GM23248 (cell line): Measurements from ENCODE around the gene PALD1. TPM values are rescaled to one million over a fixed set of nuclear protein-coding genes. Genes with fewer than 3 reads are reported as not detected.

Source experiments
- DNase-seq: peaks from one replicate; pipeline ENCODE4 v3.0.0-alpha.2; 2015
- H2AFZ ChIP-seq: fragments of 200-600 bp; sonication (generic); 2 replicates; pipeline ENCODE4 v1.6.1; 2016; ENCODE audit warnings: antibody characterized with exemption
- H3F3A ChIP-seq: fragments of 200-600 bp; sonication (generic); 2 replicates; pipeline ENCODE4 v1.6.1; 2016; ENCODE audit warnings: mild to moderate bottlenecking, antibody characterized with exemption, mixed run types; ENCODE audit not compliant: insufficient read depth
- H3K27ac ChIP-seq: fragments of 200-600 bp; sonication (generic); 2 replicates; pipeline ENCODE4 v1.5.1; 2016; ENCODE audit warnings: mild to moderate bottlenecking
- H3K27me3 ChIP-seq: fragments of 200-600 bp; sonication (generic); replicated peaks from 2 replicates; pipeline ENCODE4 v1.6.1; 2016; ENCODE audit warnings: mild to moderate bottlenecking; ENCODE audit not compliant: insufficient read depth
- H3K36me3 ChIP-seq: fragments of 200-600 bp; sonication (generic); 2 replicates; pipeline ENCODE4 v1.6.1; 2016; ENCODE audit warnings: low read depth, mild to moderate bottlenecking
- H3K4me1 ChIP-seq: fragments of 200-600 bp; sonication (generic); 2 replicates; pipeline ENCODE4 v1.6.1; 2016; ENCODE audit warnings: mild to moderate bottlenecking; ENCODE audit not compliant: insufficient read depth
- H3K4me2 ChIP-seq: fragments of 200-600 bp; sonication (generic); one replicate; pipeline ENCODE4 v1.6.1; 2016; ENCODE audit warnings: mild to moderate bottlenecking; ENCODE audit not compliant: unreplicated experiment
- H3K4me3 ChIP-seq: fragments of 200-600 bp; sonication (generic); 2 replicates; pipeline ENCODE4 v1.5.1; 2016; ENCODE audit warnings: mild to moderate bottlenecking
- H3K79me2 ChIP-seq: fragments of 200-600 bp; sonication (generic); 2 replicates; pipeline ENCODE4 v1.6.1; 2016; ENCODE audit warnings: mild to moderate bottlenecking; ENCODE audit not compliant: insufficient read depth
- H3K9ac ChIP-seq: fragments of 200-600 bp; sonication (generic); 2 replicates; pipeline ENCODE4 v1.6.1; 2016; ENCODE audit warnings: mild to moderate bottlenecking
- H3K9me2 ChIP-seq: fragments of 200-600 bp; sonication (generic); 2 replicates; pipeline ENCODE4 v1.6.1; 2016; ENCODE audit warnings: mixed run types, mild to moderate bottlenecking, moderate library complexity; ENCODE audit not compliant: insufficient read depth
- H3K9me3 ChIP-seq: fragments of 200-600 bp; sonication (generic); one replicate; pipeline ENCODE4 v1.6.1; 2017; ENCODE audit warnings: low read depth
- H4K20me1 ChIP-seq: fragments of 200-600 bp; sonication (generic); 2 replicates; pipeline ENCODE4 v1.6.0; 2016; ENCODE audit not compliant: insufficient read depth
- EZH2 ChIP-seq: fragments of 200-600 bp; sonication (generic); IDR thresholded peaks from 2 replicates; pipeline ENCODE4 v1.6.1; 2018; ENCODE audit warnings: antibody characterized with exemption, mild to moderate bottlenecking; ENCODE audit not compliant: insufficient read depth, poor library complexity, severe bottlenecking
- EZH2phosphoT487 ChIP-seq: fragments of 200-600 bp; sonication (generic); IDR thresholded peaks from 2 replicates; pipeline ENCODE4 v1.6.1; 2018; ENCODE audit warnings: antibody characterized with exemption, moderate library complexity, mild to moderate bottlenecking, low read depth; ENCODE audit not compliant: insufficient read depth
- WGBS, 2 experiments: methylation state at CpG; one replicate each; pipeline ENCODE4 v1.1.6; 2015 to 2017; ENCODE audit warnings: low lambda C conversion rate in 2 of 2, low coverage in 1 of 2; ENCODE audit errors: missing lambda C conversion rate in 2 of 2; 5-methylcytosine and 5-hydroxymethylcytosine counted together
- in situ Hi-C: fragments of 300-500 bp; cut with MboI; formaldehyde crosslinking; loops from 2 replicates; pipeline ENCODE4 v1.15.0; 2020
- polyA plus RNA-seq: library from polyadenylated mRNA; unstranded; fragments of >200 nt; fragmentation: Nextera tagmentation; extraction: Ambion mirVana; gene quantifications from 2 replicates; pipeline ENCODE4 v1.2.1, GENCODE V29; 2016
- total RNA-seq: library from RNA; depleted of rRNA; stranded (reverse); fragments of >200 nt; shearing (Covaris generic); gene quantifications from 2 replicates; pipeline ENCODE4 v1.2.3, GENCODE V29; 2014

Gene PALD1
- total and polyA plus RNA-seq, 2 experiments from 2014 or later, result not detected

GRCh38 chr10:70532554-70533188 is 54.1 kb downstream of the PALD1 start:
- H3F3A ChIP-seq, result no peaks in the 10 kb centered on the region
- no peak overlapping the region for H3K4me2 ChIP-seq
- TF ChIP-seq EZH2phosphoT487, result no peak
- TF ChIP-seq EZH2, result no peak
- no peak for DNase-seq
- no peaks in the 10 kb centered on the region for H3K4me1 ChIP-seq
- no peak overlapping the region for H3K27ac ChIP-seq
- H4K20me1 ChIP-seq, result no peaks in the 10 kb centered on the region
- peaks cover 6% of the 10 kb centered on the region; the same call in 1 of the 2 replicates for H3K27me3 ChIP-seq
- H3K9me3 ChIP-seq, result no peaks in the 10 kb centered on the region
- no peak overlapping the region for H3K9ac ChIP-seq
- no peaks in the 10 kb centered on the region for H3K79me2 ChIP-seq
- 81 to 82% methylated on average over 17 of the region's 17 CpGs for WGBS, 2 experiments
- H2AFZ ChIP-seq, result no peak overlapping the region
- no peaks in the 10 kb centered on the region for H3K9me2 ChIP-seq
- no peaks in the 10 kb centered on the region for H3K36me3 ChIP-seq
- no peak overlapping the region for H3K4me3 ChIP-seq
- in situ Hi-C loops, result no loop called here

DNA sequence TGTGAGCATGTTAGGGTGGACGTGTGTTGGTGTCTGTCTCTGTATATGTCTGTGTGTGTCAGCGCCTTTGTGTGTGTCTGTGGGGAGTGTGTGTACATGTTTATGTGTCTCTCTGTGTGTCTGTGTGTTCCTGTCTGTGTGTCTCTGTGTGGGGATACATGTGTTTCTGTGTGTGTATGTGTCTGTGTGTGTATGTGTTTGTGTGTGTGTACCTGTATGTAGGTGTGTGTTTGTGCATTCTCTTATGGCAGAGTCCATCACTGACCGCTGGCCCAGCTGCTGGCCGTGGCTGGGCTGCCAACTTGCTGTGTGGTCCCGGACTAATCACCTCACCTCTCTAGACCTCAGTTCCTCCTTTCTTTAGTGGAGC is 54.6 kb downstream of the PALD1 start:
- no peak overlapping the region for H3K27ac ChIP-seq
- H3K79me2 ChIP-seq, result no peaks in the 10 kb centered on the region
- no peaks in the 10 kb centered on the region for H3K36me3 ChIP-seq
- H2AFZ ChIP-seq, result no peak overlapping the region
- no peaks in the 10 kb centered on the region for H3K4me1 ChIP-seq
- DNase-seq, result no peak
- no peaks in the 10 kb centered on the region for H3F3A ChIP-seq
- no peak overlapping the region for H3K4me3 ChIP-seq
- TF ChIP-seq EZH2 (no peak), EZH2phosphoT487 (no peak)
- H3K9me3 ChIP-seq, result no peaks in the 10 kb centered on the region
- 81% methylated on average over 5 of the region's 5 CpGs for WGBS, 2 experiments
- no peak overlapping the region for H3K9ac ChIP-seq
- H3K27me3 ChIP-seq, result peaks cover 8% of the 10 kb centered on the region; the same call in 1 of the 2 replicates
- in situ Hi-C loops, result no loop called here
- no peaks in the 10 kb centered on the region for H3K9me2 ChIP-seq
- no peak overlapping the region for H3K4me2 ChIP-seq
- H4K20me1 ChIP-seq, result no peaks in the 10 kb centered on the region

- TF ChIP-seq EZH2 (no peak), EZH2phosphoT487 (no peak)
- Histone ChIP-seq H3K9me2 (no peaks in the 10 kb centered on the region), H3K4me2 (no peak overlapping the region), H3K4me1 (no peaks in the 10 kb centered on the region), H3K79me2 (no peaks in the 10 kb centered on the region), H3K9ac (no peak overlapping the region), H3K27me3 (peaks cover 8% of the 10 kb centered on the region; the same call in 1 of the 2 replicates), H3F3A (no peaks in the 10 kb centered on the region), H3K27ac (no peak overlapping the region), H4K20me1 (no peaks in the 10 kb centered on the region), H3K4me3 (no peak overlapping the region), H2AFZ (no peak overlapping the region), H3K9me3 (no peaks in the 10 kb centered on the region), H3K36me3 (no peaks in the 10 kb centered on the region)
- 78 to 79% methylated on average over 8 to 10 of the region's 10 CpGs for WGBS, 2 experiments
- no peak for DNase-seq
- in situ Hi-C loops, result no loop called here
Measured at GRCh38 chr10:70534281-70534680, 55.7 kb downstream of the PALD1 start.

DNA sequence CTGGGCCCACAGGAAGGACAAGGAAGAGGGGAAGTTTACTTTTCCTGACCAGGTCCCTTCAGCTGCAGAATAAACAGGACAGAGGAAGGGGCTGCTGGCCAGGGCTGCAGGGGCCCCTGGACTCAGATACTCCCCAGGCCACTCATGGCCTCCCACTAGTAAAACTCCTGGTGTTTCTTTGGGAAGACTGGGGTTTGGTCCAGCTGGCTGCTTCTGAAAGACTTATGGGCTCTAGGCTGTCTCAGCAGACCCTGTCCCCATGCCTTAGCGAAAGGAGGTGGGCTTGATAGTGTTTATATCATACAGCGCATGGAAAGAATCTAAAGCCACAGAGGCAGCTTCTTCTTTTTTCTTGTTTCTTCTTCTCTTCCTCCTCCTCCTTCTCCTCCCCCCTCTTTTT is 56.4 kb downstream of the PALD1 start:
- H3F3A ChIP-seq, result no peaks in the 10 kb centered on the region
- no peak for TF ChIP-seq EZH2
- H3K9me2 ChIP-seq, result no peaks in the 10 kb centered on the region
- H3K9ac ChIP-seq, result no peak overlapping the region
- WGBS, 2 experiments, result 85 to 87% methylated on average over 2 of the region's 2 CpGs
- H3K4me3 ChIP-seq, result no peak overlapping the region
- DNase-seq, result no peak
- H3K4me2 ChIP-seq, result no peak overlapping the region
- no peak overlapping the region for H3K27ac ChIP-seq
- no peak overlapping the region for H2AFZ ChIP-seq
- H3K79me2 ChIP-seq, result no peaks in the 10 kb centered on the region
- peaks cover 8% of the 10 kb centered on the region; the same call in 1 of the 2 replicates for H3K27me3 ChIP-seq
- in situ Hi-C loops, result no loop called here
- no peaks in the 10 kb centered on the region for H3K4me1 ChIP-seq
- no peaks in the 10 kb centered on the region for H3K9me3 ChIP-seq
- no peaks in the 10 kb centered on the region for H4K20me1 ChIP-seq
- H3K36me3 ChIP-seq, result no peaks in the 10 kb centered on the region
